ENCODE results near the gene JMJD1C.

DNA sequence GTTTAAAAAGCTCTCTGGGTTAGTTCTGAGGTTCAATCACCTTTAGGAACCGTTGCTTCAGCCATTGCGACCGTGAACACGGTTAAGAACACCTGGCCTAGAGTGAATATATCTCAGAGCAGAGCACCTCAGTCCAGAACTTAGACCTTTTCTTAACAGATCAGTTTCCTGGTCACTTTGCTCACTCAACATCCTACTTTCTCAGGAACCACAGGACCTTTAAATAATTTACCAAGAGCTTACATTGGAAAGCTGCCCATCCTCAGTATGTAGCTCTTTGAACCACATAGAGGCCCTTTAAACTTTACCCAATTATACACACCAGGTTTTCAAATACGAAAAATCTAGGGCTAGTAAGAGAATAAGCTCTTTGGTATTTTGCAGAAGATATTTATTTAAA is 179.4 kb downstream of the JMJD1C start:
- TF ChIP-seq, protein P1, sequence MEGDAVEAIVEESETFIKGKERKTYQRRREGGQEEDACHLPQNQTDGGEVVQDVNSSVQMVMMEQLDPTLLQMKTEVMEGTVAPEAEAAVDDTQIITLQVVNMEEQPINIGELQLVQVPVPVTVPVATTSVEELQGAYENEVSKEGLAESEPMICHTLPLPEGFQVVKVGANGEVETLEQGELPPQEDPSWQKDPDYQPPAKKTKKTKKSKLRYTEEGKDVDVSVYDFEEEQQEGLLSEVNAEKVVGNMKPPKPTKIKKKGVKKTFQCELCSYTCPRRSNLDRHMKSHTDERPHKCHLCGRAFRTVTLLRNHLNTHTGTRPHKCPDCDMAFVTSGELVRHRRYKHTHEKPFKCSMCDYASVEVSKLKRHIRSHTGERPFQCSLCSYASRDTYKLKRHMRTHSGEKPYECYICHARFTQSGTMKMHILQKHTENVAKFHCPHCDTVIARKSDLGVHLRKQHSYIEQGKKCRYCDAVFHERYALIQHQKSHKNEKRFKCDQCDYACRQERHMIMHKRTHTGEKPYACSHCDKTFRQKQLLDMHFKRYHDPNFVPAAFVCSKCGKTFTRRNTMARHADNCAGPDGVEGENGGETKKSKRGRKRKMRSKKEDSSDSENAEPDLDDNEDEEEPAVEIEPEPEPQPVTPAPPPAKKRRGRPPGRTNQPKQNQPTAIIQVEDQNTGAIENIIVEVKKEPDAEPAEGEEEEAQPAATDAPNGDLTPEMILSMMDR (IDR thresholded peaks at IDR 0.05; ENCODE audit: insufficient read depth, low read length, poor library complexity, severe bottlenecking): no peak
- TF ChIP-seq EZH2phosphoT487 (conservative IDR thresholded peaks at IDR 0.05; ENCODE audit: low read length): no peak

All from SU-DHL-6 (cell line).